K562 (cell line): ENCODE results near the gene VPS11. TPM values are rescaled to one million over a fixed set of nuclear protein-coding genes. Genes with fewer than 3 reads are reported as not detected.

Experiments
- AFF1 ChIP-seq, 2 experiments: fragments of 450-650 bp; IDR thresholded peaks; 2 replicates each; pipeline ENCODE4 v1.6.1; 2018; ENCODE audit warnings: mild to moderate bottlenecking in 2 of 2, low read depth in 1 of 2; ENCODE audit not compliant: partially characterized antibody in 2 of 2
- ARNT ChIP-seq, 2 experiments: fragments of 450-650 bp; IDR thresholded peaks; 2 replicates each; pipeline ENCODE4 v1.6.1; 2016; ENCODE audit warnings: mild to moderate bottlenecking in 1 of 2
- ASH1L ChIP-seq: fragments of 450-650 bp; IDR thresholded peaks from 2 replicates; pipeline ENCODE4 v1.6.1; 2018; ENCODE audit warnings: borderline replicate concordance, mild to moderate bottlenecking, low read depth; ENCODE audit not compliant: partially characterized antibody
- CCNT2 ChIP-seq: IDR thresholded peaks from 2 replicates; pipeline ENCODE4 v1.6.1; 2011; ENCODE audit warnings: borderline replicate concordance, low read depth, mild to moderate bottlenecking, moderate library complexity, mixed read lengths, low read length; ENCODE audit not compliant: insufficient read length; ENCODE audit errors: extremely low read depth
- ELK1 ChIP-seq: sonication (generic); formaldehyde crosslinking; IDR thresholded peaks from 2 replicates; pipeline ENCODE4 v1.8.1; 2022; ENCODE audit warnings: missing genetic modification reagents
- EP400 ChIP-seq: fragments of 450-650 bp; IDR thresholded peaks from 2 replicates; pipeline ENCODE4 v1.6.1; 2017; ENCODE audit warnings: antibody characterized with exemption, mild to moderate bottlenecking, moderate library complexity
- GABPA ChIP-seq: fragments of 200-800 bp; sonication (Bioruptor generic); conservative IDR thresholded peaks from 2 replicates; pipeline ENCODE4 v1.6.1; 2016; ENCODE audit warnings: low read depth, missing genetic modification characterization, missing compliant biosample characterization
- GTF2F1 ChIP-seq: IDR thresholded peaks from 2 replicates; pipeline ENCODE4 v1.6.1; 2011; ENCODE audit warnings: low read depth, low read length, improper control_type of control experiment
- RBM14 ChIP-seq: fragments of 200-400 bp; formaldehyde crosslinking; IDR thresholded peaks from 2 replicates; pipeline ENCODE4 v1.6.1; 2018; ENCODE audit warnings: low read depth, mild to moderate bottlenecking, low read length, moderate library complexity, borderline replicate concordance; ENCODE audit not compliant: insufficient read depth
- RUNX1 ChIP-seq: sonication (generic); IDR thresholded peaks from 2 replicates; pipeline ENCODE4 v1.6.1; 2016; ENCODE audit warnings: antibody characterized with exemption, low read depth
- TBP ChIP-seq: optimal IDR thresholded peaks from 2 replicates; pipeline ENCODE3; 2011; ENCODE audit warnings: low read depth, low read length, improper control_type of control experiment
- ZC3H8 ChIP-seq: fragments of 450-650 bp; IDR thresholded peaks from 2 replicates; pipeline ENCODE4 v1.6.1; 2017
- ZNF24 ChIP-seq: fragments of 450-650 bp; IDR thresholded peaks from 2 replicates; pipeline ENCODE4 v1.6.1; 2016
- ZNF253 ChIP-seq: fragments of 250-450 bp; sonication (Bioruptor Pico); conservative IDR thresholded peaks from 2 replicates; pipeline ENCODE4 v1.6.1; 2021; ENCODE audit warnings: mild to moderate bottlenecking
- ZNF311 ChIP-seq: fragments of 250-450 bp; sonication (Bioruptor Pico); IDR thresholded peaks from 2 replicates; pipeline ENCODE4 v1.4.0; 2020; ENCODE audit warnings: mild to moderate bottlenecking, moderate library complexity
- ZNF41 ChIP-seq: fragments of 250-450 bp; sonication (Bioruptor Pico); conservative IDR thresholded peaks from 2 replicates; pipeline ENCODE4 v1.4.0; 2020; ENCODE audit warnings: mild to moderate bottlenecking
- ZNF668 ChIP-seq: fragments of 250-450 bp; sonication (Bioruptor Pico); IDR thresholded peaks from 2 replicates; pipeline ENCODE4 v1.8.0; 2022; ENCODE audit warnings: mild to moderate bottlenecking, inconsistent platforms
- polyA plus RNA-seq, 8 experiments: library from polyadenylated mRNA; depleted of rRNA in 4 of 8; stranded (reverse) in 5 of 8; unstranded in 3 of 8; fragments of >200 nt; fragmentation: Nextera tagmentation in 2 of 8; fragmentation: Illumina TruSeq in 1 of 8; extraction: Ambion mirVana in 2 of 8; extraction: Trizol in 1 of 8; gene quantifications; 2 replicates each; pipeline versions ENCODE4 v1.2.1 to v1.2.3, GENCODE V29; 2011 to 2014; ENCODE audit warnings: inconsistent platforms in 1 of 8, missing spikeins in 1 of 8
- total RNA-seq, 7 experiments: library from RNA; depleted of rRNA in 6 of 7; stranded (reverse); fragments of >200 nt in 6 of 7; fragmentation: Illumina TruSeq in 2 of 7; extraction: Trizol in 2 of 7; gene quantifications; 2 replicates each; pipeline versions ENCODE4 v1.2.1 to v1.2.3, GENCODE V29; 2011 to 2021; ENCODE audit warnings: low replicate concordance in 1 of 7
- TF ChIP-seq, protein P1 (sequence below): fragments of 450-650 bp; formaldehyde crosslinking; IDR thresholded peaks from 2 replicates; pipeline ENCODE4 v1.4.0; 2020; ENCODE audit warnings: mild to moderate bottlenecking, mixed read lengths
- TF ChIP-seq, protein P2 (sequence below): fragments of 450-650 bp; IDR thresholded peaks from 2 replicates; pipeline ENCODE4 v1.6.1; 2016; ENCODE audit warnings: mild to moderate bottlenecking

Gene VPS11
- total and polyA plus RNA-seq, 9 of the 15 experiments (the other 6 are each of a cell fraction or from before 2014, with no cell fraction given) = 14.1 to 35.5 (median 27.5) TPM

- TF ChIP-seq ELK1 (CRISPR knock-in tag) = no peak
- no peak for TF ChIP-seq CCNT2
- TF ChIP-seq EP400 = peak; percentile 100
- TF ChIP-seq GTF2F1 = 0 out of 2 replicates have a peak, but pooled peaks have one; percentile 70
- peak; percentile 55 to 80; a peak in 2 of 4 replicates for TF ChIP-seq ARNT (IDR thresholded peaks at IDR 0.05)
- 0 out of 2 replicates have a peak, but pooled peaks have one; percentile 40 for TF ChIP-seq ZNF41 (CRISPR knock-in tag)
- TF ChIP-seq, protein P1, sequence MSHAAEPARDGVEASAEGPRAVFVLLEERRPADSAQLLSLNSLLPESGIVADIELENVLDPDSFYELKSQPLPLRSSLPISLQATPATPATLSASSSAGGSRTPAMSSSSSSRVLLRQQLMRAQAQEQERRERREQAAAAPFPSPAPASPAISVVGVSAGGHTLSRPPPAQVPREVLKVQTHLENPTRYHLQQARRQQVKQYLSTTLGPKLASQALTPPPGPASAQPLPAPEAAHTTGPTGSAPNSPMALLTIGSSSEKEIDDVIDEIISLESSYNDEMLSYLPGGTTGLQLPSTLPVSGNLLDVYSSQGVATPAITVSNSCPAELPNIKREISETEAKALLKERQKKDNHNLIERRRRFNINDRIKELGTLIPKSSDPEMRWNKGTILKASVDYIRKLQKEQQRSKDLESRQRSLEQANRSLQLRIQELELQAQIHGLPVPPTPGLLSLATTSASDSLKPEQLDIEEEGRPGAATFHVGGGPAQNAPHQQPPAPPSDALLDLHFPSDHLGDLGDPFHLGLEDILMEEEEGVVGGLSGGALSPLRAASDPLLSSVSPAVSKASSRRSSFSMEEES (CRISPR knock-in tag) = peak; percentile 23; the same call in 1 of the 2 replicates
- TF ChIP-seq ZNF668 = no peak
- TF ChIP-seq GABPA (tag) = peak; percentile 97
- peak; percentile 58; the same call in 1 of the 2 replicates for TF ChIP-seq ZNF311 (CRISPR knock-in tag)
- TF ChIP-seq AFF1 (IDR thresholded peaks at IDR 0.05; ENCODE audit: low read depth in 1 of 2, partially characterized antibody in 2 of 2) = peak in 1 of 2 experiments; percentile 22
- TF ChIP-seq RUNX1 = no peak
- TF ChIP-seq ZNF253 = no peak
- TF ChIP-seq TBP = peak; percentile 47
- TF ChIP-seq ZC3H8 = no peak
- peak; percentile 80 for TF ChIP-seq ASH1L
- TF ChIP-seq RBM14 = no peak
- TF ChIP-seq, protein P2, sequence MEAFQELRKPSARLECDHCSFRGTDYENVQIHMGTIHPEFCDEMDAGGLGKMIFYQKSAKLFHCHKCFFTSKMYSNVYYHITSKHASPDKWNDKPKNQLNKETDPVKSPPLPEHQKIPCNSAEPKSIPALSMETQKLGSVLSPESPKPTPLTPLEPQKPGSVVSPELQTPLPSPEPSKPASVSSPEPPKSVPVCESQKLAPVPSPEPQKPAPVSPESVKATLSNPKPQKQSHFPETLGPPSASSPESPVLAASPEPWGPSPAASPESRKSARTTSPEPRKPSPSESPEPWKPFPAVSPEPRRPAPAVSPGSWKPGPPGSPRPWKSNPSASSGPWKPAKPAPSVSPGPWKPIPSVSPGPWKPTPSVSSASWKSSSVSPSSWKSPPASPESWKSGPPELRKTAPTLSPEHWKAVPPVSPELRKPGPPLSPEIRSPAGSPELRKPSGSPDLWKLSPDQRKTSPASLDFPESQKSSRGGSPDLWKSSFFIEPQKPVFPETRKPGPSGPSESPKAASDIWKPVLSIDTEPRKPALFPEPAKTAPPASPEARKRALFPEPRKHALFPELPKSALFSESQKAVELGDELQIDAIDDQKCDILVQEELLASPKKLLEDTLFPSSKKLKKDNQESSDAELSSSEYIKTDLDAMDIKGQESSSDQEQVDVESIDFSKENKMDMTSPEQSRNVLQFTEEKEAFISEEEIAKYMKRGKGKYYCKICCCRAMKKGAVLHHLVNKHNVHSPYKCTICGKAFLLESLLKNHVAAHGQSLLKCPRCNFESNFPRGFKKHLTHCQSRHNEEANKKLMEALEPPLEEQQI = no peak
- no peak for TF ChIP-seq ZNF24
Observed at GRCh38 chr11:119101759-119102423, 34.3 kb downstream of the VPS11 start, which contains the start of gene DPAGT1 (continued).
